ENCODE results near the gene NANOS3.
A peak's percentile ranks its signal among the peaks of the same experiment; 100 is the strongest.

The NANOS3 gene

GRCh38 chr19:13896227-13896626 is 19.3 kb downstream of the NANOS3 start:
- TF ChIP-seq, protein P1, sequence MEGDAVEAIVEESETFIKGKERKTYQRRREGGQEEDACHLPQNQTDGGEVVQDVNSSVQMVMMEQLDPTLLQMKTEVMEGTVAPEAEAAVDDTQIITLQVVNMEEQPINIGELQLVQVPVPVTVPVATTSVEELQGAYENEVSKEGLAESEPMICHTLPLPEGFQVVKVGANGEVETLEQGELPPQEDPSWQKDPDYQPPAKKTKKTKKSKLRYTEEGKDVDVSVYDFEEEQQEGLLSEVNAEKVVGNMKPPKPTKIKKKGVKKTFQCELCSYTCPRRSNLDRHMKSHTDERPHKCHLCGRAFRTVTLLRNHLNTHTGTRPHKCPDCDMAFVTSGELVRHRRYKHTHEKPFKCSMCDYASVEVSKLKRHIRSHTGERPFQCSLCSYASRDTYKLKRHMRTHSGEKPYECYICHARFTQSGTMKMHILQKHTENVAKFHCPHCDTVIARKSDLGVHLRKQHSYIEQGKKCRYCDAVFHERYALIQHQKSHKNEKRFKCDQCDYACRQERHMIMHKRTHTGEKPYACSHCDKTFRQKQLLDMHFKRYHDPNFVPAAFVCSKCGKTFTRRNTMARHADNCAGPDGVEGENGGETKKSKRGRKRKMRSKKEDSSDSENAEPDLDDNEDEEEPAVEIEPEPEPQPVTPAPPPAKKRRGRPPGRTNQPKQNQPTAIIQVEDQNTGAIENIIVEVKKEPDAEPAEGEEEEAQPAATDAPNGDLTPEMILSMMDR (IDR thresholded peaks at IDR 0.05; ENCODE audit: low read depth, low read length): no peak

DNA sequence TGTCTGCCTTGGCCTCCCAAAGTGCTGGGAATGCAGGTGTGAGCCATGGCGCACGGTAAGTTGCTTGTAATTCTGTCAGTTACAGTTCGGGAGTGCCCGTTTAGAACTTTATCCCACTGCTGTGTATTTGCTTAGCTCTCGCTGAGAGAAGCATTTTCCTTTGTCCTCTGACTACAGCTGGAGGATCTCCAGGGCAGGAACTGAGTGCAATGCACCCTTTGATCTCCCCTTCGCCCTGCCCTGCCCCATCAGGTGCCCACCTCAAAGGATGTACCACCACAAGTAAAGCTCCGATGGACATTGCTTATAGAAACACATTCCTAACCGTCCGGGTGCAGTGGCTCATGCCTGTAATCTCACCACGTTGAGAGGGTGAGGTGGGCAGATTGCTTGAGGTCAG is 22.5 kb downstream of the NANOS3 start:
- TF ChIP-seq, protein P1 (IDR thresholded peaks at IDR 0.05; ENCODE audit: low read depth, low read length): no peak
- no peak overlapping the region for H3K4me3 ChIP-seq (ENCODE audit: low read depth, low read length)

More at GRCh38 chr19:13896227-13896626, 19.3 kb downstream of the NANOS3 start:
- H3K4me3 ChIP-seq (ENCODE audit: low read depth, low read length): no peak overlapping the region

DNA sequence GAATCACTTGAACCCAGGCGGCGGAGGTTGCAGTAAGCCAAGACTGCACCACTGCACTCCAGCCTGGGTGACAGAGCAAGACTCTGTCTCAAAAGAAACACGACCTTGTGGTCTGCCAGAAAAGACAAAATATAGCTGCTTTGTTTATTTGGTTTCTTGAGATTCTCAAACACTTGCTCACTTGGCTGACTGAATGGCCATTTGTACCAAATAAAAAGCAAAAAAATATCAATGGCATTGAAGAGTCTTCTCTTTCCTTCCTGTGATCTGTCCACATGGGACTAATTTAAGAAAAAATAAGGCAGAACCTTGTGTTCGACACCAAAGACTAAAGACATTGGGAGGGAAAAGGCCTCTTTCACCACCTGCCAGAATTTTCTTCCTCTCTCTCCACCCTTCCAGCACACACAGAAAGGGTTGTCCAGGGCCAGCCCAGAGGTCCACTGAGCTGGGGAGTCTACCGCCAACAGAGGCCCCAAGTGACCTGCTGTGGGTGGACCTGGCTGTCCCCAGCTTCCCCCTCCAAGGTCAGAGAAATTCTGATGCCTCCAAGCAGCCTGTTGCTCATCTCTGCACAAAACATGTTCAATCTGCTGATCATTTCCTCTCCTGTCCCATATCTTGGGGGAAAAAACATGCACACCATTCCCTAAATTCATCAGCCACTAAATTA is 23.1 kb downstream of the NANOS3 start:
- no peak overlapping the region for H3K4me3 ChIP-seq (ENCODE audit: low read depth, low read length)
- TF ChIP-seq, protein P1 (IDR thresholded peaks at IDR 0.05; ENCODE audit: low read depth, low read length): no peak

GRCh38 chr19:13902993-13903555 is 26.1 kb downstream of the NANOS3 start:
- TF ChIP-seq, protein P1 (IDR thresholded peaks at IDR 0.05; ENCODE audit: low read depth, low read length): peak; percentile 23; the same call in 1 of the 2 replicates
- no peak overlapping the region for H3K4me3 ChIP-seq (ENCODE audit: low read depth, low read length)

GRCh38 chr19:13905634-13906520 is 28.9 kb downstream of the NANOS3 start, which contains the start of the genes BRME1 and CC2D1A:
BRME1 (minus strand) TSS chr19:13906117; CDS start chr19:13904892, 1,225 bp downstream.
CC2D1A (plus strand) TSS chr19:13906201; CDS start chr19:13906442, 241 bp downstream.
- TF ChIP-seq, protein P1 (IDR thresholded peaks at IDR 0.05; ENCODE audit: low read depth, low read length): no peak
- peak within 1 kb of the TSS; percentile 79 for H3K4me3 ChIP-seq (ENCODE audit: low read depth, low read length)

GRCh38 chr19:13906521-13906904 is 29.6 kb downstream of the NANOS3 start:
- TF ChIP-seq, protein P1 (IDR thresholded peaks at IDR 0.05; ENCODE audit: low read depth, low read length): no peak
- peak overlapping the region; percentile 79 for H3K4me3 ChIP-seq (ENCODE audit: low read depth, low read length)
